ENCODE measurements around the gene ALDH3A1.
A peak's percentile ranks its signal among the peaks of the same experiment; 100 is the strongest.

ALDH3A1 gene

DNA sequence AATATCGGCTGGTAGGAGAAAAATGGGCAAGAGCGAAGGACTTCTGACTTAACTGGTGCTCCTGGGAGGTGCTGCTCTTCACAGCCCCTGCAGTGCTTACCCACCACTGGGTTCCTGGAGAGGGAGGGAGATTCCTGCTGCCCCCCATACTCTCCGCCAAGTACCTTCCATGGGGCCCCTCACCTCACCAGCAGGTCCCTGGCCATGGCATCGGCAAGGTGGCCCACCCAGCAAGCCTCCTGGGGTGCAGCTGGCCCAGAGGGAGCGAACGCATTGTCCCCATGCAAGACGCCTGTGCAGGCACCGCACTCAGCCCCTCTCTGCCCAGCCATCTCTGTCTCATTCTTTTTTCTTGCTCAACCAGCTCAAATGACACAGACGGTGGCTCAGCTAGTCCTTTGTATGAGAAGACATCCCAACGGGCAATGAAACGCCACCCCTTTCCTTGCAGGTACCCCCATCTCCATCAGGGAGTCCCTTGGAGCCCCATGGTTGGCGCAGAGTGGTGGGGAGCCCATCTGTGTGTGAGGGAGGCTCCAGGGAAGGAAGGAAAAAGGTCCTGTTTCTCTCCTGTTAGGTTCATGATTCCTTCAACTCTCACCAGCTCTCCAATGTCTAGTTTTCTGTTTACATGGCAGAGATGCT lies 9.6 kb upstream of the ALDH3A1 start:
- FAIRE-seq (no peak), DNase-seq (ENCODE audit: insufficient read length) (no peak)
- TF ChIP-seq TAF1 (IDR thresholded peaks at IDR 0.05; ENCODE audit: borderline replicate concordance, low read depth, low read length) (no peak), POLR2A (IDR thresholded peaks at IDR 0.05; ENCODE audit: low read depth, low read length) (no peak), POLR2AphosphoS5 (IDR thresholded peaks at IDR 0.05; ENCODE audit: low read depth, low read length) (no peak)

DNA sequence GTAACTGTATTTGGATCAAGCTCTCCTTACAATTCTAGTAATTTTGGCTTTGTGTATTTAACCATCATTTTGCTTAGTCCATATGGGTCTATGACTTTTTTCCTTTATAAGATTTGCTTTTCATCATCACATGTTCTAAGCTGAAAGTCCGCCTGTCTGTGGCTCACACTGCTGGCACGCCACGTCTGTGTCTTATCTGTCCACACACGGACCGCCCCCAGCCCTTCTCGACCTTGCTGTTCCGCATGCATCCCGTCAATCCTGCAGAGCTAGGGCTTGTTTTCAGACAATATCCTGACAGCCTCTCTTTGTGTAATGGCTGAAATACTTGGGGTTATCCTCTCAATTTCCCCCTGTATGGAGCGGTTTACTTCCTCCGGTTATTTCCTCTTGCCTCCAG lies 8.4 kb upstream of the ALDH3A1 start:
- no peak for FAIRE-seq
- no peak for DNase-seq (ENCODE audit: insufficient read length)
- no peak for TF ChIP-seq POLR2AphosphoS5 (IDR thresholded peaks at IDR 0.05; ENCODE audit: low read depth, low read length)
- TF ChIP-seq TAF1 (IDR thresholded peaks at IDR 0.05; ENCODE audit: borderline replicate concordance, low read depth, low read length), result no peak
- TF ChIP-seq POLR2A (IDR thresholded peaks at IDR 0.05; ENCODE audit: low read depth, low read length), result no peak

- peak; percentile 89 for FAIRE-seq
- no peak for TF ChIP-seq POLR2A (IDR thresholded peaks at IDR 0.05; ENCODE audit: low read depth, low read length)
- TF ChIP-seq POLR2AphosphoS5 (IDR thresholded peaks at IDR 0.05; ENCODE audit: low read depth, low read length), result no peak
- TF ChIP-seq TAF1 (IDR thresholded peaks at IDR 0.05; ENCODE audit: borderline replicate concordance, low read depth, low read length), result no peak
- peak; percentile 53 for DNase-seq (ENCODE audit: insufficient read length)
Observed at GRCh38 chr17:19755821-19756510, 7.9 kb upstream of the ALDH3A1 start.

DNA sequence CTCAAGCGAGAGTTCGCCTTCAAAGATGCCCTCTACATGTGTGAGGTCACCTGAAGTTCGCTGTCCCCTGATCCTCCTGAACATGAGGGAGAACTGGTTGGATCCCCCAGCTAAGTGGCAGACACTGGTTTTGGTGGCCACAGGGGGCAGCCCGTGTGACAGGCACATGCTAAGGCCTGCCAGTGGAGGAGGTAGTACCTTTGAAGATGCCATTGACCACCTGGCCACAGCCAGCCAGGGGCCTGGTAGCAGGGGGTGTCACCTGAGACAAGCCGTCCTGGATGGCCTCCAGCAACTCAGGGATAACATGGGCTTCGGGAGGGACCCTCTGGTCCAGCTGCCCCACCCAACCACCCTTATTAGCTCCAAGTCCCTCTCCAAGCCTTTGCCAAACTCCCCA lies 7.3 kb upstream of the ALDH3A1 start:
- TF ChIP-seq POLR2A (IDR thresholded peaks at IDR 0.05; ENCODE audit: low read depth, low read length) (no peak), TAF1 (IDR thresholded peaks at IDR 0.05; ENCODE audit: borderline replicate concordance, low read depth, low read length) (no peak), POLR2AphosphoS5 (IDR thresholded peaks at IDR 0.05; ENCODE audit: low read depth, low read length) (no peak)
- FAIRE-seq (no peak), DNase-seq (ENCODE audit: insufficient read length) (no peak)

- no peak for DNase-seq (ENCODE audit: insufficient read length)
- TF ChIP-seq POLR2A (IDR thresholded peaks at IDR 0.05; ENCODE audit: low read depth, low read length), result no peak
- no peak for TF ChIP-seq POLR2AphosphoS5 (IDR thresholded peaks at IDR 0.05; ENCODE audit: low read depth, low read length)
- TF ChIP-seq TAF1 (IDR thresholded peaks at IDR 0.05; ENCODE audit: borderline replicate concordance, low read depth, low read length), result no peak
- FAIRE-seq, result no peak
Observed at GRCh38 chr17:19753661-19754463, 5.8 kb upstream of the ALDH3A1 start.

DNA sequence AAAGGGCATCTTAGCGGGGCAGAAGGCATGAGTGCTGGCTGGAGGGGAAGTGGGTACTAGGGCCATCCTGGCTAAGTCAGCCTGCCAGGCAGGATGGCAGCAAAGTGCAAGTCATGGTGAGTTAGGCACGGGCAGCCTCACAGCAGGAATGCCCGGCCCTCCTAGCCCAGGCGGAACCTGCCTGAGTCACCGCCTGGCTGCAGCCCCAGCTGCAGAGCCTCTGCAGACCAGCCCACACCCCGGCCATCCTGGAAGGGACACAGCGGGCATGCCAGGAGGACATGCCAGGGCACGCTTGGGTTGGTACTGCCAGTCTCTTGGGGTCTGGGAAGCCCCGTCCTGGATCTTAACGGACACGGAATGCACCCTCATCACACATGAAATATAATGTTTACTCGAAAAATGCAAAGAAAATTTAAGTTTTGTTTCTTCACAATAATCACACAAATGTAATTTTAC lies 5.0 kb upstream of the ALDH3A1 start:
- TF ChIP-seq TAF1 (IDR thresholded peaks at IDR 0.05; ENCODE audit: borderline replicate concordance, low read depth, low read length), result no peak
- TF ChIP-seq POLR2AphosphoS5 (IDR thresholded peaks at IDR 0.05; ENCODE audit: low read depth, low read length), result no peak
- no peak for TF ChIP-seq POLR2A (IDR thresholded peaks at IDR 0.05; ENCODE audit: low read depth, low read length)
- FAIRE-seq (no peak), DNase-seq (ENCODE audit: insufficient read length) (no peak)

DNA sequence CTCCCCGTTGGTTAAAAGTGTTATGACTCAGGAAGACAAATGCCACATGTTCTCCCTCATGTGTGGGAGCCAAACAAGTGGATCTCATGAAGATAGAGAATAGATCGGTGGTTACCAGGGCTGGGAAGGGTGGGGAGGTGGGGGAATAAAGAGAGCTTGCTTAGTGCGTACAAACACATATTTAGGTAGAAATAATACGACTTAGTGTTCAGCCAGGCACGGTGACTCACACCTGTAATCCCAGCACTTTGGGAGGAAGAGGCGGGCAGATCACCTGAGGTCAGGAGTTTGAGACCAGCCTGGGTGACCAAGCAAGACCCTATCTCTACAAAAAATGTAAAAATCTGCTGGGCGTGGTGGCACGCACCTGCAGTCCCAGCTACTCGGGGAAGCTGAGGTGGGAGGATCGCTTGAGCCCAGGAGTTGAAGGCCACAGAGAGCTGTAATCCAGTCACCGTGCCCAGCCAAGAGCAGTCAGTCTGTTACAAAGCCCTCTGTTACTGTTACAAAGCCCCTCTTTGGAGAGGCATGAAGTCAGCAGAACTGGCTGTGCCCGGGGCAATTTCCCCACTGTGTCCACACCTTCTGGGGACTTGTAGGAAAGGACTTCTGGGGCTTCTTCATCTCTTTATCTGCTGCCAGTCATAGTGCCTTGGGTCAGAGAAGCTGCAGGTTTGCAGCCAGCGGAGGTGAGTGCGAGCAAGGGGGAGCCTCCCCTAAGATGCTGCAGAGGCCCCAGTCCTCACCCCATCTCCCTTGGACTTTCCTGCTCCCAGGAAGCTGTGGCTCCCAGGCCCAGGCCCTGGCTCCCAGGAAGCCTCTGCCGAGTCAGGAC lies 4.3 kb upstream of the ALDH3A1 start:
- DNase-seq (ENCODE audit: insufficient read length), result no peak
- FAIRE-seq, result no peak
- TF ChIP-seq TAF1 (IDR thresholded peaks at IDR 0.05; ENCODE audit: borderline replicate concordance, low read depth, low read length), result no peak
- no peak for TF ChIP-seq POLR2AphosphoS5 (IDR thresholded peaks at IDR 0.05; ENCODE audit: low read depth, low read length)
- no peak for TF ChIP-seq POLR2A (IDR thresholded peaks at IDR 0.05; ENCODE audit: low read depth, low read length)

DNA sequence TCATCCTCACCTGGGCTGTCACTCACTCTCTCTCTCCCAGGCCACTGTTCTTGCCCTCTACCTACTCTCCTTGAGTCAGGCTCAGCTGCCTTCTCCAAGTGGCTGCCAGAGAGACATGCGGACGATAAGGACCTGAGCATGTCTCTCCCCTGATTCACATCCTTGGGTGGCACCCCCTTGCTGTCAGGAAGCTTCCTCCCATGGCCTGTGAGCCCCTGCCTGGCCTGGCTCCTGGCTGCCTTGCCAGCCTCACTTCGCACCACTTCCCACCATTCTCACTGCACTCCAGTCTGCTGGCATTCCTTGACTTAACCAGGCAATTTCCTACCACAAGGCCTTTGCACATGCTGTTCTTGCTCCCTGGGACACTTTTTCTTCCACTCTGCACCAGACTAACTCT lies 2.7 kb upstream of the ALDH3A1 start:
- no peak for TF ChIP-seq POLR2A (IDR thresholded peaks at IDR 0.05; ENCODE audit: low read depth, low read length)
- no peak for TF ChIP-seq POLR2AphosphoS5 (IDR thresholded peaks at IDR 0.05; ENCODE audit: low read depth, low read length)
- TF ChIP-seq TAF1 (IDR thresholded peaks at IDR 0.05; ENCODE audit: borderline replicate concordance, low read depth, low read length), result no peak
- FAIRE-seq (no peak), DNase-seq (ENCODE audit: insufficient read length) (no peak)

DNA sequence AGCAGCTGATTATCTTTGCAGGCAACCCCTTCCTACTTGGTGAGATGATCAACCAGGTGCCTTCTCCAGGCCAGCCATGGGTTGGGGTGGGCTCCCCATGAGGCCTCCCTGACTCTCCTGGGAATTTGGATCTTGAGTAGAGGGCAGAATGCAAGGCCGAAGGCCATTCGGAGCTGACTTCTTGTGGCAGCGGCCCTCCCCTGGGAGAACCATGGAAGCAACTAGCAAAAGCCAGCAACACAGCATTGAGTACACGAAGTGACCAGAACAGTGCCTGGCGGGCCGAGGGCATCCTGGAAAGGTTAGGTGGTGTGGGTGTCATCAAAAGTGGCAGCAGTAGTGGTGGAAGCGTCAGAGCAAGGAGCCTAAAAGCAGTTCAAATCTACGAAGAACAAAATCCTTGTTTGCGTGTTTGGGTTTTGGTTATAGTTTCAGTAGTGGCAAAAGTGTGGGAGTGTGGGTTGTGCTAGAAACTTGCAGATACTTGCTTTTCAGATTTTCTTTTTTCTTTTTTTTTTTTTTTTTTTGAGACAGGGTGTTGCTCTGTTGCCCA lies 2.0 kb upstream of the ALDH3A1 start:
- TF ChIP-seq TAF1 (IDR thresholded peaks at IDR 0.05; ENCODE audit: borderline replicate concordance, low read depth, low read length) (no peak), POLR2AphosphoS5 (IDR thresholded peaks at IDR 0.05; ENCODE audit: low read depth, low read length) (no peak), POLR2A (IDR thresholded peaks at IDR 0.05; ENCODE audit: low read depth, low read length) (no peak)
- no peak for FAIRE-seq
- DNase-seq (ENCODE audit: insufficient read length), result no peak

DNA sequence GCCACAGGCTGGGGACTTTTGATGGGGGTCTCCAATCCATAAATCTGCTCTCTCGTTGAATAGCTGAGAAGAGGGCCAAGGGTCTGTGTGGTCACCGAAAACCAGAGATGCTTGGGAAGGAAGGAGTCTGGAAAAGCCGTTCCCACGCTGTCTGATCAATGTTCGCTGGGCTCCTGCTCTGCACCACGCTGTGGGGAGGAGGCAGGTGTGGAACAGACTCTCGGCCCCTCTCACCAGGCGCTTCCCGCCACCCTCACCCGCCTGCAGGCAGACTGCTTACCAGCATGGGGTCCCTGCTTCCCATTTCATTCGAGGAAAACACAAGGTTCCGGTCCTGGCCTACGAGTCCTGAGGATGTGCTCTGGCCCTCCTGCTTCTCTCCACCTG lies 702 bp upstream of the ALDH3A1 start:
- no peak for TF ChIP-seq POLR2AphosphoS5 (IDR thresholded peaks at IDR 0.05; ENCODE audit: low read depth, low read length)
- no peak for TF ChIP-seq TAF1 (IDR thresholded peaks at IDR 0.05; ENCODE audit: borderline replicate concordance, low read depth, low read length)
- no peak for TF ChIP-seq POLR2A (IDR thresholded peaks at IDR 0.05; ENCODE audit: low read depth, low read length)
- no peak for FAIRE-seq
- DNase-seq (ENCODE audit: insufficient read length), result no peak
